HG03196 (cell line): ENCODE data around the gene ODF2.

Experiments
- ATAC-seq: cut with Tn5 transposase; IDR thresholded peaks from one replicate; pipeline ENCODE4 v1.9.1; 2021; ENCODE audit not compliant: unreplicated experiment

ODF2 gene

GRCh38 chr9:128526720-128527119 is 70.9 kb downstream of the ODF2 start:
- ATAC-seq = no peak

GRCh38 chr9:128528445-128529160 is 72.8 kb downstream of the ODF2 start:
- ATAC-seq = no peak

GRCh38 chr9:128529191-128529590 is 73.4 kb downstream of the ODF2 start:
- ATAC-seq = no peak

GRCh38 chr9:128532581-128532980 is 76.8 kb downstream of the ODF2 start:
- no peak for ATAC-seq

GRCh38 chr9:128540634-128541360 is 85.0 kb downstream of the ODF2 start:
- ATAC-seq = no peak

- no peak for ATAC-seq
These were observed 90.7 kb downstream of the ODF2 start for GRCh38 chr9:128546504-128546903.

- ATAC-seq = no peak
These were observed 93.1 kb downstream of the ODF2 start for GRCh38 chr9:128548876-128549275.

- no peak for ATAC-seq
These were observed 94.4 kb downstream of the ODF2 start for GRCh38 chr9:128550226-128550625.
